ENCODE results near the gene RAB28.

The RAB28 gene

GRCh38 chr4:13484122-13484748 is at the start of gene RAB28:
Gene RAB28, minus strand, starts transcription at chr4:13484340.
- H3K4me3 ChIP-seq (ENCODE audit: low read length) = peak within 1 kb of the TSS; percentile 84

GRCh38 chr4:13531625-13531998 is 47.5 kb upstream of the RAB28 start:
- peaks cover 82% of the 10 kb centered on the region for H3K27me3 ChIP-seq (replicated peaks; ENCODE audit: control insufficient read depth, insufficient read depth, low read length)
- no peak overlapping the region for H3K4me3 ChIP-seq (ENCODE audit: low read length)
- peaks cover 3% of the 10 kb centered on the region for H3K9me3 ChIP-seq (ENCODE audit: control insufficient read depth, low read length)
- DNase-seq (ENCODE audit: low read depth) = no peak
- no peak overlapping the region for H3K9ac ChIP-seq (ENCODE audit: low read length)
- peaks cover 20% of the 10 kb centered on the region for H3K4me1 ChIP-seq (ENCODE audit: control insufficient read depth, insufficient read depth, low read length)
- no peaks in the 10 kb centered on the region for H3K36me3 ChIP-seq (ENCODE audit: control insufficient read depth, insufficient read depth, low read length, severe bottlenecking)

More at GRCh38 chr4:13484122-13484748, at the start of gene RAB28:
- Histone ChIP-seq H3K9ac (ENCODE audit: low read length) (peak within 1 kb of the TSS; percentile 95), H3K9me3 (ENCODE audit: control insufficient read depth, low read length) (no peaks in the 10 kb centered on the region), H3K4me1 (ENCODE audit: control insufficient read depth, insufficient read depth, low read length) (peaks cover 26% of the 10 kb centered on the region), H3K27me3 (replicated peaks; ENCODE audit: control insufficient read depth, insufficient read depth, low read length) (no peaks in the 10 kb centered on the region), H3K36me3 (ENCODE audit: control insufficient read depth, insufficient read depth, low read length, severe bottlenecking) (no peaks in the 10 kb centered on the region)
- DNase-seq (ENCODE audit: low read depth) = peak; percentile 97

DNA sequence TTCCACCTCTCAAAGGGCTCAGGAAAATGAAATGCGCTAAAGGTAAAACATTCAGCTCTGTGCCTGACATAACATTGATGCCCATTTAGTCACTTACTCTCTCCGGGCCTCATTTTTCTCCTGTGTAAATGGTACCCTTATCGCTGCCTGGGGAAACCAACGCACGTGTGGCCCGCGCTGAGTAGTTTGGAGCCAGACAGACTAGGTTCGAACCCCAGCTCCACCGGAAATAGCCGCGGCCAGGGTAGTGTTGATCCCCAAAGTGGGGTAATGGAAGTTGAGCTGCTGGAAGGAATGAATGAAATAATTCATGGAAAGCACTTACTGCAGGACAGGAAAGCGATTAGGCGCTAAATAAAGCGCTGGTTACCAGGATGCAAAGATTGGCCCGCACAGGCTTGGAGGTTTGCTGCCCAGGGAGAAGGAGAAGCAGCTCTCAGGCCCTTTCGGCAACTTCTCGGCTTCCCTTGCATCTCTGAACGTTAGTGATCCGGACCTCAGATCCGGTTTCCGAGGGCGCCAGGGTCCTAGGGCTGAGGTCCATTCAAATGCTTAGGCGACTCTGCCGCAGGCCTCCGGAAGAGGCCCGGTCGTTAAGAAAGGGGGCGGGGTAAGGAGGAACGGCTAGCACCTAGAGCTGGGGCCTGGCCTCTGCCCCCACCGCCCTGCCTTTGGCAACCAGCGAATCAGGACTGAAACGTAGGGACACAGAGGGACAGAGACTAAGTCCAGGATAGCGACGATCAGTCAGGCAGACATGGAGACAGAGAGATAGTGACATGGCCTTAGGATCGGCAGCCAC is 46.9 kb upstream of the RAB28 start:
- Histone ChIP-seq H3K36me3 (ENCODE audit: control insufficient read depth, insufficient read depth, low read length, severe bottlenecking) (no peaks in the 10 kb centered on the region), H3K9ac (ENCODE audit: low read length) (no peak overlapping the region), H3K4me1 (ENCODE audit: control insufficient read depth, insufficient read depth, low read length) (peaks cover 26% of the 10 kb centered on the region), H3K9me3 (ENCODE audit: control insufficient read depth, low read length) (peaks cover 3% of the 10 kb centered on the region), H3K27me3 (replicated peaks; ENCODE audit: control insufficient read depth, insufficient read depth, low read length) (peaks cover 76% of the 10 kb centered on the region), H3K4me3 (ENCODE audit: low read length) (no peak overlapping the region)
- DNase-seq (ENCODE audit: low read depth) = no peak

GRCh38 chr4:13529128-13529919 is 45.2 kb upstream of the RAB28 start:
- no peaks in the 10 kb centered on the region for H3K36me3 ChIP-seq (ENCODE audit: control insufficient read depth, insufficient read depth, low read length, severe bottlenecking)
- no peak for DNase-seq (ENCODE audit: low read depth)
- peaks cover 34% of the 10 kb centered on the region for H3K4me1 ChIP-seq (ENCODE audit: control insufficient read depth, insufficient read depth, low read length)
- no peak overlapping the region for H3K9ac ChIP-seq (ENCODE audit: low read length)
- no peak overlapping the region for H3K4me3 ChIP-seq (ENCODE audit: low read length)
- peaks cover 59% of the 10 kb centered on the region for H3K27me3 ChIP-seq (replicated peaks; ENCODE audit: control insufficient read depth, insufficient read depth, low read length)
- peaks cover 10% of the 10 kb centered on the region for H3K9me3 ChIP-seq (ENCODE audit: control insufficient read depth, low read length)

GRCh38 chr4:13528821-13529127 is 44.6 kb upstream of the RAB28 start:
- H3K27me3 ChIP-seq (replicated peaks; ENCODE audit: control insufficient read depth, insufficient read depth, low read length) = peaks cover 54% of the 10 kb centered on the region
- peaks cover 35% of the 10 kb centered on the region for H3K4me1 ChIP-seq (ENCODE audit: control insufficient read depth, insufficient read depth, low read length)
- no peaks in the 10 kb centered on the region for H3K36me3 ChIP-seq (ENCODE audit: control insufficient read depth, insufficient read depth, low read length, severe bottlenecking)
- H3K9ac ChIP-seq (ENCODE audit: low read length) = no peak overlapping the region
- no peak overlapping the region for H3K4me3 ChIP-seq (ENCODE audit: low read length)
- peaks cover 15% of the 10 kb centered on the region for H3K9me3 ChIP-seq (ENCODE audit: control insufficient read depth, low read length)
- no peak for DNase-seq (ENCODE audit: low read depth)

- DNase-seq (ENCODE audit: low read depth) = no peak
- H3K4me1 ChIP-seq (ENCODE audit: control insufficient read depth, insufficient read depth, low read length) = peaks cover 35% of the 10 kb centered on the region
- peak overlapping the region; percentile 43 for H3K4me3 ChIP-seq (ENCODE audit: low read length)
- H3K27me3 ChIP-seq (replicated peaks; ENCODE audit: control insufficient read depth, insufficient read depth, low read length) = peaks cover 51% of the 10 kb centered on the region
- no peaks in the 10 kb centered on the region for H3K36me3 ChIP-seq (ENCODE audit: control insufficient read depth, insufficient read depth, low read length, severe bottlenecking)
- H3K9ac ChIP-seq (ENCODE audit: low read length) = no peak overlapping the region
- H3K9me3 ChIP-seq (ENCODE audit: control insufficient read depth, low read length) = peaks cover 19% of the 10 kb centered on the region
Observed at GRCh38 chr4:13527981-13528820, 44.1 kb upstream of the RAB28 start.

GRCh38 chr4:13527192-13527980 is 43.2 kb upstream of the RAB28 start:
- Histone ChIP-seq H3K9ac (ENCODE audit: low read length) (no peak overlapping the region), H3K4me1 (ENCODE audit: control insufficient read depth, insufficient read depth, low read length) (peaks cover 37% of the 10 kb centered on the region), H3K4me3 (ENCODE audit: low read length) (no peak overlapping the region), H3K36me3 (ENCODE audit: control insufficient read depth, insufficient read depth, low read length, severe bottlenecking) (no peaks in the 10 kb centered on the region), H3K9me3 (ENCODE audit: control insufficient read depth, low read length) (peaks cover 20% of the 10 kb centered on the region), H3K27me3 (replicated peaks; ENCODE audit: control insufficient read depth, insufficient read depth, low read length) (peaks cover 44% of the 10 kb centered on the region)
- DNase-seq (ENCODE audit: low read depth) = no peak

GRCh38 chr4:13526658-13527057 is 42.5 kb upstream of the RAB28 start:
- Histone ChIP-seq H3K36me3 (ENCODE audit: control insufficient read depth, insufficient read depth, low read length, severe bottlenecking) (no peaks in the 10 kb centered on the region), H3K4me1 (ENCODE audit: control insufficient read depth, insufficient read depth, low read length) (peaks cover 44% of the 10 kb centered on the region), H3K27me3 (replicated peaks; ENCODE audit: control insufficient read depth, insufficient read depth, low read length) (peaks cover 37% of the 10 kb centered on the region), H3K9me3 (ENCODE audit: control insufficient read depth, low read length) (peaks cover 20% of the 10 kb centered on the region), H3K9ac (ENCODE audit: low read length) (no peak overlapping the region), H3K4me3 (ENCODE audit: low read length) (no peak overlapping the region)
- DNase-seq (ENCODE audit: low read depth) = no peak

DNA sequence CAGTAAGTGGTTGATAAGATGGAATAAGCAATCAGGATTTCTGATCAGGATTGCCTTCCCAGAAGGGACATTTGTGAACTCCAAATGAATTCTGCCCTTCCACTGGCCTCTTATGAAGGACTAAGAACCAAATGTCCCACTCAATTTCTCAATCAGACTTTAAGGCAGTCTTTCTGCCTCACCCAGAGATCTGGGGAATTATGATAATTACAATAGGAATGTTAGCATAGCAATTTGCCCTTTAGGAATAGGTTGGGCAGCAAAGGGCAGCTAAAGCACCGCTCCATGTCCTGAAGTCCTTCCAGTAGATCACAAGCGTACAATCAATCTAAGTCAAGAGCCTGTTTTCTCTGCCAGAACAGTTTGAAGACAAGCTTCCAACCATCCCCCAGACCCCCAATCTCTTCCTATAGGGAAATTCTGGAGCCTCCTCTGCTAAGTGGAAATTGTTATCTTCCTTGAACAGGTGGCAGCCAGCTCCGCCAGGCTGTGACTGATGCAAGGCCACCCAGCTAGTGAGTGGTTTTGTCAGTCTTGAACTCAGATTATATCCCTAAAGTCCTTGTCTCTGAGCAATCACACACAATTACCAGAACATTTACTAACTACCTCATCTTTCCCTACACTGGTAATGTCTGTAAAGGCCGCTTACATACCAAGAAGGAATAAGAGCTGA is 41.6 kb upstream of the RAB28 start:
- Histone ChIP-seq H3K36me3 (ENCODE audit: control insufficient read depth, insufficient read depth, low read length, severe bottlenecking) (no peaks in the 10 kb centered on the region), H3K27me3 (replicated peaks; ENCODE audit: control insufficient read depth, insufficient read depth, low read length) (peaks cover 28% of the 10 kb centered on the region), H3K9me3 (ENCODE audit: control insufficient read depth, low read length) (peaks cover 17% of the 10 kb centered on the region), H3K9ac (ENCODE audit: low read length) (peak overlapping the region; percentile 74), H3K4me3 (ENCODE audit: low read length) (no peak overlapping the region), H3K4me1 (ENCODE audit: control insufficient read depth, insufficient read depth, low read length) (peaks cover 45% of the 10 kb centered on the region)
- DNase-seq (ENCODE audit: low read depth) = no peak
